ENCODE measurements around the gene SORCS3. TPM values are rescaled to one million over a fixed set of nuclear protein-coding genes. Genes with fewer than 3 reads are reported as not detected.

SORCS3 gene
- total and polyA plus RNA-seq, 2 donors (not counting 1 experiment from before 2014, with no cell fraction given) = not detected

GRCh38 chr10:104931612-104932134 lies 290.6 kb downstream of the SORCS3 start:
- WGBS (ENCODE audit: insufficient coverage) = no CpG with 5 or more reads among the region's 2 CpGs
- TF ChIP-seq EZH2 (IDR thresholded peaks at IDR 0.05; ENCODE audit: borderline replicate concordance, insufficient read depth, low read depth, low read length, poor library complexity, severe bottlenecking) (no peak), CTCF (IDR thresholded peaks at IDR 0.05) (no peak)
- no peak overlapping the region for H3K27ac Mint-ChIP-seq

GRCh38 chr10:104935656-104936055 lies 294.6 kb downstream of the SORCS3 start:
- H3K9ac ChIP-seq (ENCODE audit: low read length) = no peak overlapping the region
- intact Hi-C loops (cut with micrococcal nuclease) = no loop called here
- H2AFZ ChIP-seq (ENCODE audit: insufficient read depth, low read depth, low read length, poor library complexity, severe bottlenecking) = no peak overlapping the region
- H3K4me1 Mint-ChIP-seq = no peaks in the 10 kb centered on the region
- TF ChIP-seq CTCF (IDR thresholded peaks at IDR 0.05) = no peak
- no peak for TF ChIP-seq EZH2 (IDR thresholded peaks at IDR 0.05; ENCODE audit: borderline replicate concordance, insufficient read depth, low read depth, low read length, poor library complexity, severe bottlenecking)
- H3K4me3 Mint-ChIP-seq = no peak overlapping the region
- CTCF ChIA-PET = no interaction called here
- 81% methylated on average over 1 of the region's 2 CpGs for WGBS (ENCODE audit: insufficient coverage)
- H3K27me3 Mint-ChIP-seq = no peaks in the 10 kb centered on the region
- no peaks in the 10 kb centered on the region for H3K9me3 Mint-ChIP-seq (ENCODE audit: insufficient read depth)
- no peak overlapping the region for H3K27ac Mint-ChIP-seq
- ATAC-seq (ENCODE audit: low read depth) = no peak
- POLR2A ChIA-PET = no interaction called here
- no peaks in the 10 kb centered on the region for H3K9me3 ChIP-seq (ENCODE audit: control extremely low read depth in 1 of 3, control insufficient read depth in 2 of 3, insufficient read depth in 1 of 3, low read length in 2 of 3)
- no peaks in the 10 kb centered on the region for H3K27me3 ChIP-seq (replicated peaks in 1 of 4; ENCODE audit: control extremely low read depth in 1 of 4, control insufficient read depth in 3 of 4, insufficient read depth in 4 of 4, low read length in 3 of 4)
- DNase-seq = no peak
- H4K20me1 ChIP-seq (ENCODE audit: control insufficient read depth, insufficient read depth, low read length, poor library complexity, severe bottlenecking) = no peaks in the 10 kb centered on the region
- H3K79me2 ChIP-seq (ENCODE audit: control insufficient read depth, insufficient read depth, low read length) = no peaks in the 10 kb centered on the region
- H3K4me1 ChIP-seq (ENCODE audit: control insufficient read depth in 2 of 2, insufficient read depth in 2 of 2, low read length in 2 of 2) = no peaks in the 10 kb centered on the region
- H3K4me3 ChIP-seq (ENCODE audit: control extremely low read depth in 1 of 5, extremely low read depth in 1 of 5, insufficient read depth in 1 of 5, low read depth in 2 of 5, low read length in 4 of 5) = no peak overlapping the region
- no peaks in the 10 kb centered on the region for H3K36me3 ChIP-seq (replicated peaks in 1 of 2; ENCODE audit: control extremely low read depth in 1 of 2, control insufficient read depth in 1 of 2, extremely low read depth in 1 of 2, insufficient read depth in 2 of 2, low read length in 1 of 2)
- H3K27ac ChIP-seq (ENCODE audit: low read length in 2 of 2) = no peak overlapping the region
- H3K4me2 ChIP-seq (replicated peaks; ENCODE audit: low read depth, low read length, poor library complexity, severe bottlenecking) = no peak overlapping the region

More at GRCh38 chr10:104931612-104932134, 290.6 kb downstream of the SORCS3 start:
- Mint-ChIP-seq H3K4me1 (no peaks in the 10 kb centered on the region), H3K27me3 (no peaks in the 10 kb centered on the region), H3K9me3 (ENCODE audit: insufficient read depth) (no peaks in the 10 kb centered on the region), H3K4me3 (no peak overlapping the region)
- Histone ChIP-seq H2AFZ (ENCODE audit: insufficient read depth, low read depth, low read length, poor library complexity, severe bottlenecking) (no peak overlapping the region), H3K79me2 (ENCODE audit: control insufficient read depth, insufficient read depth, low read length) (no peaks in the 10 kb centered on the region), H3K36me3 (replicated peaks in 1 of 2; ENCODE audit: control extremely low read depth in 1 of 2, control insufficient read depth in 1 of 2, extremely low read depth in 1 of 2, insufficient read depth in 2 of 2, low read length in 1 of 2) (no peaks in the 10 kb centered on the region), H3K9me3 (ENCODE audit: control extremely low read depth in 1 of 3, control insufficient read depth in 2 of 3, insufficient read depth in 1 of 3, low read length in 2 of 3) (no peaks in the 10 kb centered on the region), H3K27ac (ENCODE audit: low read length in 2 of 2) (no peak overlapping the region), H3K4me1 (ENCODE audit: control insufficient read depth in 2 of 2, insufficient read depth in 2 of 2, low read length in 2 of 2) (no peaks in the 10 kb centered on the region), H3K4me2 (replicated peaks; ENCODE audit: low read depth, low read length, poor library complexity, severe bottlenecking) (no peak overlapping the region), H3K27me3 (replicated peaks in 1 of 4; ENCODE audit: control extremely low read depth in 1 of 4, control insufficient read depth in 3 of 4, insufficient read depth in 4 of 4, low read length in 3 of 4) (no peaks in the 10 kb centered on the region), H4K20me1 (ENCODE audit: control insufficient read depth, insufficient read depth, low read length, poor library complexity, severe bottlenecking) (no peaks in the 10 kb centered on the region), H3K4me3 (ENCODE audit: control extremely low read depth in 1 of 5, extremely low read depth in 1 of 5, insufficient read depth in 1 of 5, low read depth in 2 of 5, low read length in 4 of 5) (no peak overlapping the region), H3K9ac (ENCODE audit: low read length) (no peak overlapping the region)
- DNase-seq (no peak), ATAC-seq (ENCODE audit: low read depth) (no peak)
- ChIA-PET POLR2A (no interaction called here), CTCF (interaction anchor here (1.3 kb wide), 1 partner anchor 15 kb away, joined by 4 read pairs; no protein-coding TSS in a partner anchor)
- intact Hi-C loops (cut with micrococcal nuclease) = no loop called here

Measured in B cell (primary cell).